ENCODE measurements around the gene EPO. TPM values are rescaled to one million over a fixed set of nuclear protein-coding genes. Genes with fewer than 3 reads are reported as not detected.

EPO gene
- total RNA-seq, 3 donors from 2014 or later: not detected

- no peak for TF ChIP-seq CTCF (IDR thresholded peaks at IDR 0.05)
- intact Hi-C loops (cut with DNase I, micrococcal nuclease): loop anchor here in 1 of 2 donors (10.0 kb wide), 1 partner anchor 159 kb away; the partner anchor contains the start of gene TRIP6
- peak; percentile 98 for ATAC-seq
These were observed 14.3 kb upstream of the EPO start, which contains the start of gene POP7 for GRCh38 chr7:100705753-100706671. Gene POP7, plus strand, starts transcription at chr7:100706121. Its CDS starts 710 bp downstream, at chr7:100706831.

GRCh38 chr7:100706672-100707311 lies 13.5 kb upstream of the EPO start:
- TF ChIP-seq CTCF (IDR thresholded peaks at IDR 0.05): no peak
- no peaks in the 10 kb centered on the region for H3K36me3 ChIP-seq (ENCODE audit: low read depth)
- intact Hi-C loops (cut with DNase I, micrococcal nuclease): loop anchor here in 1 of 2 donors (10.0 kb wide), 1 partner anchor 158 kb away; the partner anchor contains the start of gene TRIP6
- peak; percentile 35 to 71 (median 61) for DNase-seq
- H3K4me3 ChIP-seq: peak overlapping the region; percentile 52
- no peaks in the 10 kb centered on the region for H3K9me3 ChIP-seq
- H3K4me1 ChIP-seq (ENCODE audit: low read depth): peaks cover 13% of the 10 kb centered on the region
- no peak for ATAC-seq

More at GRCh38 chr7:100705753-100706671, 14.3 kb upstream of the EPO start, which contains the start of gene POP7:
- Histone ChIP-seq H3K9me3 (no peaks in the 10 kb centered on the region), H3K4me1 (ENCODE audit: low read depth) (peaks cover 13% of the 10 kb centered on the region), H3K36me3 (ENCODE audit: low read depth) (no peaks in the 10 kb centered on the region), H3K4me3 (peak within 1 kb of the TSS; percentile 52)
- peak; percentile 99 to 100 (median 100) for DNase-seq

GRCh38 chr7:100708395-100708794 lies 11.9 kb upstream of the EPO start:
- ATAC-seq (no peak), DNase-seq (no peak)
- intact Hi-C loops (cut with DNase I, micrococcal nuclease): loop anchor here in 1 of 2 donors (10.0 kb wide), 1 partner anchor 156 kb away; the partner anchor contains the start of gene TRIP6
- TF ChIP-seq CTCF (IDR thresholded peaks at IDR 0.05): no peak
- H3K4me3 ChIP-seq: no peak overlapping the region
- no peaks in the 10 kb centered on the region for H3K36me3 ChIP-seq (ENCODE audit: low read depth)
- H3K9me3 ChIP-seq: no peaks in the 10 kb centered on the region
- peaks cover 13% of the 10 kb centered on the region for H3K4me1 ChIP-seq (ENCODE audit: low read depth)

- intact Hi-C loops (cut with DNase I, micrococcal nuclease): no loop called here
- no peak for TF ChIP-seq CTCF (IDR thresholded peaks at IDR 0.05)
- DNase-seq (no peak), ATAC-seq (no peak)
- H3K4me3 ChIP-seq: no peak overlapping the region
- no peaks in the 10 kb centered on the region for H3K9me3 ChIP-seq
- H3K4me1 ChIP-seq (ENCODE audit: low read depth): peaks cover 13% of the 10 kb centered on the region
- H3K36me3 ChIP-seq (ENCODE audit: low read depth): no peaks in the 10 kb centered on the region
These were observed 9.8 kb upstream of the EPO start for GRCh38 chr7:100710452-100710851.

GRCh38 chr7:100711369-100711768 lies 8.9 kb upstream of the EPO start:
- no peak for TF ChIP-seq CTCF (IDR thresholded peaks at IDR 0.05)
- no peaks in the 10 kb centered on the region for H3K36me3 ChIP-seq (ENCODE audit: low read depth)
- H3K9me3 ChIP-seq: no peaks in the 10 kb centered on the region
- ATAC-seq (no peak), DNase-seq (no peak)
- intact Hi-C loops (cut with DNase I, micrococcal nuclease): no loop called here
- peaks cover 13% of the 10 kb centered on the region for H3K4me1 ChIP-seq (ENCODE audit: low read depth)
- H3K4me3 ChIP-seq: no peak overlapping the region

Measured in mucosa of descending colon (tissue), 3 donors.